Astrocyte (in vitro differentiated cells and primary cell): ENCODE results near the gene DLL4. TPM values are rescaled to one million over a fixed set of nuclear protein-coding genes. Genes with fewer than 3 reads are reported as not detected.

Source experiments
- DNase-seq: peaks from one replicate; pipeline ENCODE4 v3.0.0-alpha.2; 2010; ENCODE audit warnings: low read depth
- FAIRE-seq: peaks from 2 replicates; lab custom pipeline; 2011; peaks lifted over from hg19 to GRCh38; lab: Jason Lieb, UNC
- H2AFZ ChIP-seq: 2 replicates; pipeline ENCODE4 v1.6.0; 2012; ENCODE audit warnings: low read depth, low read length, inconsistent platforms
- H3K27ac ChIP-seq: 2 replicates; pipeline ENCODE4 v1.5.1; 2011; ENCODE audit warnings: low read depth, low read length, inconsistent platforms
- H3K27me3 ChIP-seq: 2 replicates; pipeline ENCODE4 v1.6.0; 2011; ENCODE audit warnings: low read length, inconsistent platforms; ENCODE audit not compliant: insufficient read depth
- H3K36me3 ChIP-seq: 2 replicates; pipeline ENCODE4 v1.5.1; 2011; ENCODE audit warnings: low read length, inconsistent platforms; ENCODE audit not compliant: insufficient read depth
- H3K4me1 ChIP-seq: 2 replicates; pipeline ENCODE4 v1.5.1; 2011; ENCODE audit warnings: low read length, inconsistent platforms; ENCODE audit not compliant: insufficient read depth
- H3K4me2 ChIP-seq: 2 replicates; pipeline ENCODE4 v1.6.0; 2012; ENCODE audit warnings: low read length, inconsistent platforms
- H3K4me3 ChIP-seq: 2 replicates; pipeline ENCODE4 v1.5.1; 2011; ENCODE audit warnings: low read depth, mild to moderate bottlenecking, low read length, inconsistent platforms; ENCODE audit not compliant: insufficient read depth
- H3K79me2 ChIP-seq: 2 replicates; pipeline ENCODE4 v1.6.0; 2012; ENCODE audit warnings: mild to moderate bottlenecking, low read length, inconsistent platforms; ENCODE audit not compliant: insufficient read depth
- H3K9ac ChIP-seq: 2 replicates; pipeline ENCODE4 v1.6.0; 2012; ENCODE audit warnings: mild to moderate bottlenecking, low read length, inconsistent platforms
- H3K9me3 ChIP-seq: 2 replicates; pipeline ENCODE4 v1.5.1; 2012; ENCODE audit warnings: low read depth, mild to moderate bottlenecking, low read length, inconsistent platforms; ENCODE audit not compliant: insufficient read depth
- H4K20me1 ChIP-seq: 2 replicates; pipeline ENCODE4 v1.6.0; 2012; ENCODE audit warnings: low read length, inconsistent platforms; ENCODE audit not compliant: insufficient read depth
- H3K27ac Mint-ChIP-seq: one replicate; pipeline ENCODE4 v1.8.0; 2021; ENCODE audit warnings: mild to moderate bottlenecking, mixed read lengths; ENCODE audit not compliant: unreplicated experiment
- H3K27me3 Mint-ChIP-seq: one replicate; pipeline ENCODE4 v1.8.0; 2021; ENCODE audit warnings: low read depth, mixed read lengths; ENCODE audit not compliant: unreplicated experiment
- H3K36me3 Mint-ChIP-seq: one replicate; pipeline ENCODE4 v1.8.0; 2021; ENCODE audit warnings: low read depth, mixed read lengths; ENCODE audit not compliant: unreplicated experiment
- H3K4me1 Mint-ChIP-seq: one replicate; pipeline ENCODE4 v1.8.0; 2021; ENCODE audit warnings: low read depth, mixed read lengths; ENCODE audit not compliant: unreplicated experiment
- H3K4me3 Mint-ChIP-seq: one replicate; pipeline ENCODE4 v1.8.0; 2021; ENCODE audit warnings: mild to moderate bottlenecking, moderate library complexity, mixed read lengths; ENCODE audit not compliant: unreplicated experiment
- H3K9me3 Mint-ChIP-seq: one replicate; pipeline ENCODE4 v1.8.0; 2021; ENCODE audit warnings: mild to moderate bottlenecking, mixed read lengths; ENCODE audit not compliant: unreplicated experiment
- CTCF ChIP-seq: IDR thresholded peaks from 2 replicates; pipeline ENCODE4 v1.5.1; 2011; ENCODE audit warnings: low read depth, mild to moderate bottlenecking, inconsistent platforms, low read length, moderate library complexity; ENCODE audit not compliant: insufficient read depth
- EZH2 ChIP-seq: IDR thresholded peaks from 2 replicates; pipeline ENCODE4 v1.6.1; 2012; ENCODE audit warnings: mild to moderate bottlenecking, low read length, inconsistent platforms; ENCODE audit not compliant: insufficient read depth
- total RNA-seq: library from RNA; stranded (reverse); gene quantifications from 2 replicates; pipeline ENCODE4 v1.2.1, GENCODE V29; 2021

The DLL4 gene
- total RNA-seq, 1 donor from 2014 or later = 0.09 TPM

GRCh38 chr15:40944510-40945296 is 15.6 kb downstream of the DLL4 start:
- FAIRE-seq = no peak
- Mint-ChIP-seq H3K4me3 (no peak overlapping the region), H3K27me3 (peaks cover 41% of the 10 kb centered on the region), H3K4me1 (peaks cover 2% of the 10 kb centered on the region), H3K9me3 (no peaks in the 10 kb centered on the region), H3K27ac (peak overlapping the region; percentile 53), H3K36me3 (no peaks in the 10 kb centered on the region)
- no peaks in the 10 kb centered on the region for H3K79me2 ChIP-seq
- no peak overlapping the region for H2AFZ ChIP-seq
- H3K4me3 ChIP-seq = no peak overlapping the region
- H3K4me2 ChIP-seq = no peak overlapping the region
- no peak overlapping the region for H3K9ac ChIP-seq
- H3K4me1 ChIP-seq = peaks cover 18% of the 10 kb centered on the region
- H3K27me3 ChIP-seq = no peaks in the 10 kb centered on the region
- no peak overlapping the region for H3K27ac ChIP-seq
- DNase-seq = no peak
- H3K9me3 ChIP-seq = no peaks in the 10 kb centered on the region
- no peaks in the 10 kb centered on the region for H4K20me1 ChIP-seq
- TF ChIP-seq EZH2 (no peak), CTCF (no peak)
- no peaks in the 10 kb centered on the region for H3K36me3 ChIP-seq

GRCh38 chr15:40948706-40949473 is 19.8 kb downstream of the DLL4 start:
- H3K9me3 ChIP-seq = no peaks in the 10 kb centered on the region
- H3K36me3 ChIP-seq = no peaks in the 10 kb centered on the region
- H3K9ac ChIP-seq = no peak overlapping the region
- TF ChIP-seq EZH2 (no peak), CTCF (no peak)
- H3K4me2 ChIP-seq = no peak overlapping the region
- H3K4me3 ChIP-seq = no peak overlapping the region
- H4K20me1 ChIP-seq = no peaks in the 10 kb centered on the region
- no peak for DNase-seq
- Mint-ChIP-seq H3K4me1 (peaks cover 2% of the 10 kb centered on the region), H3K36me3 (peaks cover under 1% of the 10 kb centered on the region), H3K4me3 (no peak overlapping the region), H3K9me3 (peaks cover 2% of the 10 kb centered on the region), H3K27me3 (peaks cover 37% of the 10 kb centered on the region), H3K27ac (no peak overlapping the region)
- FAIRE-seq = no peak
- H3K4me1 ChIP-seq = peaks cover 10% of the 10 kb centered on the region
- H3K27ac ChIP-seq = no peak overlapping the region
- no peak overlapping the region for H2AFZ ChIP-seq
- H3K27me3 ChIP-seq = no peaks in the 10 kb centered on the region
- no peaks in the 10 kb centered on the region for H3K79me2 ChIP-seq
